Measurements from ENCODE around the gene TDRD15. TPM values are rescaled to one million over a fixed set of nuclear protein-coding genes. Genes with fewer than 3 reads are reported as not detected.

TDRD15 gene
- total RNA-seq, 1 donor from 2014 or later: not detected

- Histone ChIP-seq H3K27me3 (ENCODE audit: control insufficient read depth, insufficient read depth, low read length) (no peaks in the 10 kb centered on the region), H3K36me3 (ENCODE audit: control insufficient read depth, insufficient read depth, low read length) (no peaks in the 10 kb centered on the region), H3K4me3 (ENCODE audit: low read depth, low read length) (no peak overlapping the region)
- DNase-seq (ENCODE audit: low read depth): no peak
- peak; percentile 8 for TF ChIP-seq CTCF (IDR thresholded peaks at IDR 0.05; ENCODE audit: insufficient read depth, low read length, poor library complexity, severe bottlenecking)
Observed at GRCh38 chr2:21165350-21165749, 41.6 kb downstream of the TDRD15 start.

- no peaks in the 10 kb centered on the region for H3K36me3 ChIP-seq (ENCODE audit: control insufficient read depth, insufficient read depth, low read length)
- no peaks in the 10 kb centered on the region for H3K27me3 ChIP-seq (ENCODE audit: control insufficient read depth, insufficient read depth, low read length)
- no peak overlapping the region for H3K4me3 ChIP-seq (ENCODE audit: low read depth, low read length)
- no peak for TF ChIP-seq CTCF (IDR thresholded peaks at IDR 0.05; ENCODE audit: insufficient read depth, low read length, poor library complexity, severe bottlenecking)
- no peak for DNase-seq (ENCODE audit: low read depth)
Observed at GRCh38 chr2:21175895-21176646, 52.3 kb downstream of the TDRD15 start.

- Histone ChIP-seq H3K36me3 (ENCODE audit: control insufficient read depth, insufficient read depth, low read length) (no peaks in the 10 kb centered on the region), H3K4me3 (ENCODE audit: low read depth, low read length) (no peak overlapping the region), H3K27me3 (ENCODE audit: control insufficient read depth, insufficient read depth, low read length) (no peaks in the 10 kb centered on the region)
- DNase-seq (ENCODE audit: low read depth): no peak
- no peak for TF ChIP-seq CTCF (IDR thresholded peaks at IDR 0.05; ENCODE audit: insufficient read depth, low read length, poor library complexity, severe bottlenecking)
Observed at GRCh38 chr2:21181957-21182356, 58.2 kb downstream of the TDRD15 start.

- Histone ChIP-seq H3K27me3 (ENCODE audit: control insufficient read depth, insufficient read depth, low read length) (no peaks in the 10 kb centered on the region), H3K36me3 (ENCODE audit: control insufficient read depth, insufficient read depth, low read length) (no peaks in the 10 kb centered on the region), H3K4me3 (ENCODE audit: low read depth, low read length) (no peak overlapping the region)
- no peak for DNase-seq (ENCODE audit: low read depth)
- no peak for TF ChIP-seq CTCF (IDR thresholded peaks at IDR 0.05; ENCODE audit: insufficient read depth, low read length, poor library complexity, severe bottlenecking)
Observed at GRCh38 chr2:21183306-21183705, 59.5 kb downstream of the TDRD15 start.

- no peak for TF ChIP-seq CTCF (IDR thresholded peaks at IDR 0.05; ENCODE audit: insufficient read depth, low read length, poor library complexity, severe bottlenecking)
- Histone ChIP-seq H3K36me3 (ENCODE audit: control insufficient read depth, insufficient read depth, low read length) (no peaks in the 10 kb centered on the region), H3K4me3 (ENCODE audit: low read depth, low read length) (no peak overlapping the region), H3K27me3 (ENCODE audit: control insufficient read depth, insufficient read depth, low read length) (no peaks in the 10 kb centered on the region)
- no peak for DNase-seq (ENCODE audit: low read depth)
Observed at GRCh38 chr2:21183726-21184125, 60.0 kb downstream of the TDRD15 start.

- TF ChIP-seq CTCF (IDR thresholded peaks at IDR 0.05; ENCODE audit: insufficient read depth, low read length, poor library complexity, severe bottlenecking): no peak
Observed at GRCh38 chr2:21191535-21191934, 67.8 kb downstream of the TDRD15 start.

More at GRCh38 chr2:21191535-21191934, 67.8 kb downstream of the TDRD15 start:
- Histone ChIP-seq H3K36me3 (ENCODE audit: control insufficient read depth, insufficient read depth, low read length) (no peaks in the 10 kb centered on the region), H3K4me3 (ENCODE audit: low read depth, low read length) (no peak overlapping the region), H3K27me3 (ENCODE audit: control insufficient read depth, insufficient read depth, low read length) (no peaks in the 10 kb centered on the region)
- no peak for DNase-seq (ENCODE audit: low read depth)

Measured in kidney epithelial cell (primary cell).